Aorta (tissue), 5 donors: ENCODE results near the gene TRIM41. TPM values are rescaled to one million over a fixed set of nuclear protein-coding genes. Genes with fewer than 3 reads are reported as not detected.
"Not testable (repeated sequence)": the region's sequence is repeated elsewhere in the genome, so short reads cannot be mapped to it uniquely, and the experiment has no call there.

Experiments used
- ATAC-seq: fragments of 200-7000 bp; cut with Tn5 transposase; one replicate; pipeline ENCODE4 v1.9.1; 2022; ENCODE audit warnings: moderate library complexity; ENCODE audit not compliant: low FRiP score
- DNase-seq, 2 donors: peaks; one replicate each; pipeline ENCODE4 v3.0.0-alpha.2; 2020
- H3K27ac ChIP-seq, 2 donors: one replicate each; pipeline ENCODE4 v1.5.1; 2013; ENCODE audit warnings: low read length in 2 of 2, mild to moderate bottlenecking in 2 of 2, moderate library complexity in 2 of 2, control low read depth in 1 of 2, inconsistent platforms in 1 of 2, low read depth in 1 of 2
- H3K27me3 ChIP-seq, 2 donors: one replicate each; pipeline ENCODE4 v1.6.1; 2013; ENCODE audit warnings: control low read depth in 1 of 2, low read length in 1 of 2, mild to moderate bottlenecking in 1 of 2, moderate library complexity in 1 of 2; ENCODE audit not compliant: insufficient read depth in 2 of 2, control insufficient read depth in 1 of 2
- H3K36me3 ChIP-seq, 2 donors: one replicate each; pipeline ENCODE4 v1.6.1; 2013; ENCODE audit warnings: control low read depth in 1 of 2, low read length in 1 of 2, mild to moderate bottlenecking in 1 of 2; ENCODE audit not compliant: insufficient read depth in 2 of 2, control insufficient read depth in 1 of 2
- H3K4me1 ChIP-seq, 2 donors: one replicate each; pipeline ENCODE4 v1.6.1; 2013; ENCODE audit warnings: low read length in 2 of 2, control low read depth in 1 of 2, mild to moderate bottlenecking in 1 of 2, moderate library complexity in 1 of 2; ENCODE audit not compliant: insufficient read depth in 2 of 2, control insufficient read depth in 1 of 2
- H3K4me3 ChIP-seq, 2 donors: one replicate each; pipeline ENCODE4 v1.5.1; 2013; ENCODE audit warnings: low read length in 2 of 2, control low read depth in 1 of 2, mild to moderate bottlenecking in 1 of 2
- H3K9me3 ChIP-seq: one replicate; pipeline ENCODE4 v1.6.1; 2013; ENCODE audit warnings: mild to moderate bottlenecking, low read length; ENCODE audit not compliant: control insufficient read depth
- WGBS, 2 donors: extraction: QIAGEN DNeasy Blood & Tissue Kit; methylation state at CpG; one replicate each; pipeline ENCODE4 v1.1.7; 2013; 5-methylcytosine and 5-hydroxymethylcytosine counted together
- intact Hi-C, 2 donors: fragments of 100-400 bp; cut with DNase I; formaldehyde crosslinking; loops; one replicate each; pipeline versions ENCODE4 v1.14.2 to v1.15.0; 2022
- polyA plus RNA-seq, 2 donors: library from polyadenylated mRNA; stranded (reverse); fragments of 200-250 nt; gene quantifications; one replicate each; pipeline ENCODE4 v1.2.3, GENCODE V29; 2013
- total RNA-seq, 2 donors: library from RNA; stranded (reverse); fragmentation: NEBNext Ultra II Directional; extraction: Animal tissue kit (Norgen Biotek cat#: 25700); gene quantifications; one replicate each; pipeline ENCODE4 v1.2.1, GENCODE V29; 2021
- donor health status: healthy with polysubstance abuse.
- donor health status: Bipolar disorder and iron deficiency.
- donor health status: DM: no; HTN: no; CAD: no.
- donor health status: DM: no; HTN: no; CAD: no.
- donor health status: DM: yes; HTN: yes; CAD: no.

The TRIM41 gene
- total and polyA plus RNA-seq, 4 donors, result 15.2 to 22.2 (median 18.5) TPM

GRCh38 chr5:181259974-181260719, 37.1 kb downstream of the TRIM41 start:
- H3K4me1 ChIP-seq, result no peaks in the 10 kb centered on the region
- 1 to 2% methylated on average over 26 of the region's 26 CpGs for WGBS, 2 donors
- intact Hi-C loops, result loop anchor here (5.0 to 10.0 kb wide), 2 partner anchors 68 to 75 kb away; no protein-coding TSS in a partner anchor
- no peaks in the 10 kb centered on the region for H3K9me3 ChIP-seq
- peak overlapping the region; percentile 44 to 93 for H3K4me3 ChIP-seq
- ATAC-seq (no peak), DNase-seq (peak in 1 of 2 donors; percentile 19)
- H3K27me3 ChIP-seq, result no peaks in the 10 kb centered on the region
- H3K36me3 ChIP-seq, result no peaks in the 10 kb centered on the region
- H3K27ac ChIP-seq, result peak overlapping the region in 1 of 2 donors; percentile 57

GRCh38 chr5:181260720-181261319, 37.7 kb downstream of the TRIM41 start, which contains the start of gene TRIM52:
TSS of gene TRIM52 (minus strand) at chr5:181261143. CDS start at chr5:181260813, 330 bp downstream.
- DNase-seq (peak; percentile 95 to 97), ATAC-seq (peak; percentile 97)
- intact Hi-C loops, result loop anchor here (5.0 to 10.0 kb wide), 2 partner anchors 69 to 76 kb away; no protein-coding TSS in a partner anchor
- H3K4me1 ChIP-seq, result no peaks in the 10 kb centered on the region
- no peaks in the 10 kb centered on the region for H3K36me3 ChIP-seq
- peak within 1 kb of the TSS; percentile 75 to 98 for H3K27ac ChIP-seq
- peak within 1 kb of the TSS; percentile 44 to 93 for H3K4me3 ChIP-seq
- no peaks in the 10 kb centered on the region for H3K9me3 ChIP-seq
- H3K27me3 ChIP-seq, result no peaks in the 10 kb centered on the region
- 0 to 1% methylated on average over 43 of the region's 43 CpGs for WGBS, 2 donors

DNA sequence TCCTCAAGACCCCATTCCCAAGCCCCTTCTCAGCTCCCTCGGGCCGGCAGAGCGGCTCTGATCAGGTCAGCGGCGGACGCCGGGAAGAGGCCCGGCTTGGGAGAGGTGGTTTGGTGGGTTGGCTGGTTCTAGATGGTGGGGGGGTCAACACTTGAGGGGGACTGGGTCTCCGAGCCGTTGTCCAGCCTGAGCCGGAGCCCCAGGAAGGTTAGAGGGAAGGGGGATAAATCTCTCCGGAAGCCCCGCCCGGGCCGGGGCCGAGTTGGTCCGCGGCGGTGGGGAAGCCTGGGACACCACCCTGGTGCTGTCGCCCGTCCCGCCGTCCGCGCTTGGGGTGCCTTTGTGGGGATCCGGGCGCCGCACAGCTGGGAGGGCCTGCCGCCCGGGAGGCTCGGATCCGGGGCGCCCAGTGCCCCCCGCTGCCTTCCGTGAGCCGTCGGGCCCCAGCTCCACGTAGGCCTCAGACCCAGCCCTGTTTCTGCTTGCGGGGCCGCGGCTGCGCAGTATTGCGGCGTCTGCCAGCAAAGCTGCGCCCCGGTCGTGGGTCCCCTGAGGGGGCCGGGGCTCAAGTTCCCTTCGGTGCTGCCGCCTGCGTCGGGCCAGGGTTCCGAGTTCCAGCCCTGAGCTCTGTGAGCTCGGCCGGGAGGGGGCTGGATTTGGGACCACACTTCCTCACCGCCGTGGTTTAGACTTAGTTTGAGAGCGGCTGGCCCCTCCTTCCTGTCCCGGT, 38.4 kb downstream of the TRIM41 start:
- ATAC-seq (peak; percentile 82), DNase-seq (peak; percentile 84 to 89)
- no peaks in the 10 kb centered on the region for H3K27me3 ChIP-seq
- peak overlapping the region; percentile 75 to 98 for H3K27ac ChIP-seq
- no peaks in the 10 kb centered on the region for H3K9me3 ChIP-seq
- H3K4me3 ChIP-seq, result peak overlapping the region; percentile 44 to 93
- 1% methylated on average over 43 to 59 of the region's 59 CpGs for WGBS, 2 donors
- intact Hi-C loops, result loop anchor here (5.0 to 10.0 kb wide), 2 partner anchors 69 to 77 kb away; no protein-coding TSS in a partner anchor
- no peaks in the 10 kb centered on the region for H3K36me3 ChIP-seq
- H3K4me1 ChIP-seq, result no peaks in the 10 kb centered on the region

DNA sequence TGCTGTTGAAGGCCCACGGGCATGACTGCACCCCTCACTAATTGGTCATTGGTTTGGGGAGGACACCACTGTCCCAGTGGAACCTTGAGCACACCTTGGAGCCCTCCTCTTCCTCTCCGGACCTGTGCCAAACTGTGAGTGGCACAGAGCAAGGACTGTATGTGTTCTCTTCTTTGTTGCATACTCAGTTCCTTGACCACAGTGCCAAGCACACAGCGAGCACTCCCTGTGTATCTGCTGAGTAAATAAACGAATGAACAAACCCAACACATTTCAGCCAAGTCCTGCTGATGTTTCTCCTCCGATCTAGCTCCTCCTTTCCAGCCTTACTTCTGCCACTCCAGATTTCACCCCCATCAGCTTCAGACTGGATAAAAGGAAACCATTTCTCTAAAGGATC, 40.6 kb downstream of the TRIM41 start:
- no peak overlapping the region for H3K4me3 ChIP-seq
- intact Hi-C loops, result loop anchor here (5.0 to 10.0 kb wide), 2 partner anchors 71 to 79 kb away; no protein-coding TSS in a partner anchor
- DNase-seq (no peak), ATAC-seq (no peak)
- no peak overlapping the region for H3K27ac ChIP-seq
- H3K9me3 ChIP-seq, result no peaks in the 10 kb centered on the region
- WGBS, 2 donors, result 50 to 53% methylated on average over 5 of the region's 5 CpGs
- no peaks in the 10 kb centered on the region for H3K4me1 ChIP-seq
- H3K36me3 ChIP-seq, result no peaks in the 10 kb centered on the region
- no peaks in the 10 kb centered on the region for H3K27me3 ChIP-seq

DNA sequence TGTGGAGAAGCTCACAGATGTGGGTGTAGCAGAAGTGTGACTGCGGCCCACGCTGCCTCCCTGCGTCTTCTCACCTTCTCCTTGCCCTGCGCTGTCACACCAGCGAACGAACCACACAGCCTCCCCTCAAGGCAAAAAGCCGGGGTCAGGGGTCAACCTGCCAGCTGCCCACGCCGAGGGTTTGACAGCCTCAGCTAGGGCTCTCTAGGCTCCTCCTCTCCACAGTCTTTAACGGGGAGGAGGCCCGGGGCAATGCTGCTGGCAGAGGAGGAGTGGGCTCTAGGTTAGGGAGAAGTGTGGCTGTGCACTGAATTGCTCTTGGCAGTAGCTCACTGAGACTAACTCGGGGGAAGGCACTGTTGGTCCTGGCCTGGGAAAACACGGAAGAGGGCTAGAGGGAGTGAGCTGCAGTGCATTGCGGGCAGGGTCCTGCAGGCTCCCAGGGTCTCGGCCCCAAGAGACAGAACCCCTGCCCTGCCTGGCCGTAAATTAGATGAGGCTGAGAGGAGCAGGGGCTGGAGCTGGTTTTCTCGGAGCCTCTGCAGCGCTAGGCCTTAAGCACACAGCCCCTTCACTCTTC, 42.1 kb downstream of the TRIM41 start:
- WGBS, 2 donors, result 61 to 62% methylated on average over 18 of the region's 18 CpGs
- intact Hi-C loops, result loop anchor here in 1 of 2 donors (10.0 kb wide), 1 partner anchor 80 kb away; no protein-coding TSS in a partner anchor
- no peak for ATAC-seq
- H3K36me3 ChIP-seq, result no peaks in the 10 kb centered on the region
- DNase-seq, result no peak
- no peaks in the 10 kb centered on the region for H3K4me1 ChIP-seq
- no peaks in the 10 kb centered on the region for H3K9me3 ChIP-seq
- H3K27me3 ChIP-seq, result no peaks in the 10 kb centered on the region
- no peak overlapping the region for H3K27ac ChIP-seq
- no peak overlapping the region for H3K4me3 ChIP-seq

DNA sequence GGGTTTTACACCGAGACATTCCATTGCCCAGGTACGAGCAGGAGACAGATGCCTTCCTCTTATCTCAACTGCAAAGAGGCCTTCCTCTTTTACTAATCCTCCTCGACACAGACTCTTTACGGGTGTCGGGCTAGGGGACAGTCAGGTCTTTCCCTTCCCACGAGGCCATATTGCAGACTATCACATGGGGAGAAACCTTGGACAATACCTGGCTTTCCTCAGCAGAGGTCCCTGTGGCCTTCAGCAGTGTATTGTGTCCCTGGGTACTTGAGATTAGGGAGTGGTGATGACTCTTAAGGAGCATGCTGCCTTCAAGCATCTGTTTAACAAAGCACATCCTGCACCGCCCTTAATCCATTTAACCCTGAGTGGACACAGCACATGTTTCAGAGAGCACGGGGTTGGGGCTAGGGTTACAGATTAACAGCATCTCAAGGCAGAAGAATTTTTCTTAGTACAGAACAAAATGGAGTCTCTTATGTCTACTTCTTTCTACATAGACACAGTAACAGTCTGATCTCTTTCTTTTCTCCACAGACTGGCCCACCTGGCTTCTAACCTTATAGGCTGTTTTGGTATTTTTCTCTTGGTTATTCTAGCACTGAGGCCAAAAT, 44.3 kb downstream of the TRIM41 start:
- H3K36me3 ChIP-seq, ATAC-seq, H3K27ac ChIP-seq, H3K4me1 ChIP-seq, H3K27me3 ChIP-seq, DNase-seq, H3K4me3 ChIP-seq, H3K9me3 ChIP-seq: not testable (repeated sequence)
- WGBS, 2 donors, result 71% methylated on average over 8 of the region's 8 CpGs
- intact Hi-C loops, result loop anchor here in 1 of 2 donors (10.0 kb wide), 1 partner anchor 83 kb away; no protein-coding TSS in a partner anchor

DNA sequence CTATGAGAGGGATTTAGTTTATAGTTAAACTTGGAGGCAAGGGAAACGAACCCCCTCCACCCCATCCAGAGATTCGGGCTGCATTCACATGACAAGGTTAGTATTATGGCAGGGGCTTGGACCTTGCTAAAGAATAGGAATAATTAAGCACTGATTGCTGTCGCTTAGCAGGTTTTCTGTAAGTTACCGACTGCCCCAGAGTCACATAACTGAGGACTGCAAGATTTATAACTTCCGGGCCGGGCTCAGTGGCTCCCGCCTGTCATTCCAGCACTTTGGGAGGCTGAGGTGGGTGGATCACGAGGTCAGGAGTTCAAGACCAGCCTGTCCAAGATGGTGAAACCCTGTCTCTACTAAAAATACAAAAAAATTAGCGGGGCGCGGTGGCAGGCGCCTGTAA, 44.8 kb downstream of the TRIM41 start:
- ATAC-seq, DNase-seq, H3K9me3 ChIP-seq, H3K27ac ChIP-seq, H3K4me3 ChIP-seq, H3K36me3 ChIP-seq, H3K4me1 ChIP-seq, H3K27me3 ChIP-seq: not testable (repeated sequence)
- 72 to 74% methylated on average over 12 of the region's 12 CpGs for WGBS, 2 donors
- intact Hi-C loops, result loop anchor here in 1 of 2 donors (10.0 kb wide), 1 partner anchor 83 kb away; no protein-coding TSS in a partner anchor

DNA sequence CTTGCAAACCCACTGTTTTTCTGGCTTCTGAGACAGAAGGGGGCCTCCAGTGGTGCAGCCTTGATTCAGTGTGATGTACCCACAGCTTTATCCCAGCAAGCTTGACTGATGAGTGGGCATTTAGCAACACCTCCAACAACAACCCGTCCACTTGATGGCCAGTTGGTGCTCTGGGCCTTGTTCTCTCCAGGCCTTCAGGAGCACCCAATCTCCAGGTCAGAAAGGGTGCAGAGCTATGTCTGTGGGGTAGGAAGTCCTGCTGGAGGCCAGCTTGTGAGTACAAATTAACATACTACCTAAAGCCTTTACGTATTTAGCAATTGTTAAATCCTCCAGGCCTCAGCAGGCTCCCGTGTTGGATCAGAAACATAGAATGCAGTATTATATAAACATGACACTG, 48.0 kb downstream of the TRIM41 start:
- H3K9me3 ChIP-seq, result no peaks in the 10 kb centered on the region
- H3K4me1 ChIP-seq, result no peaks in the 10 kb centered on the region
- intact Hi-C loops, result no loop called here

More for the DNA sequence above, 48.0 kb downstream of the TRIM41 start:
- DNase-seq (no peak), ATAC-seq (no peak)
- 86 to 90% methylated on average over 3 of the region's 3 CpGs for WGBS, 2 donors
- Histone ChIP-seq H3K4me3 (no peak overlapping the region), H3K36me3 (no peaks in the 10 kb centered on the region), H3K27me3 (no peaks in the 10 kb centered on the region), H3K27ac (no peak overlapping the region)
